Measurements from ENCODE around the gene CXXC4. TPM values are rescaled to one million over a fixed set of nuclear protein-coding genes. Genes with fewer than 3 reads are reported as not detected.
A peak's percentile ranks its signal among the peaks of the same experiment; 100 is the strongest.

The CXXC4 gene
- total RNA-seq, 2 donors from 2014 or later, result 3.6 to 3.9 TPM

DNA sequence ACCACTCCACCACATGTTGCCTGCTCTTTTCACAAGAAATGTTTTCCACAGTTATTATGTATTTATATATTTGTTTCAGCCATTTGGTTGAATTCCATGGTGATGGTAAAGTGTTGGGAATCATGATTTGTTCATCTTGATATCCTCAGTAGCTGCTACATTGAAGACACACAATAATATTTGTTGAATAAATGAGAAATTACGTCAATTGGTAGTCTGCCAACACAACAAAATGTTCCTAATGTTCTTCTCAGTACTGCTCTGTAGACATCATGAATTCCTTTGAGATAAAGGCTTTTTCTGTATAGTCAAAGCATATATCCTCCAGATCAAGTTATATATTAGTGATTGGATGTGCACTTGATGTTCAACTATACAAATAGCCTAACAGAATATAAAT lies 29.5 kb downstream of the CXXC4 start:
- Histone ChIP-seq H3K4me1 (peaks cover 8% of the 10 kb centered on the region), H3K9me3 (no peaks in the 10 kb centered on the region), H3K36me3 (replicated peaks in 1 of 2; ENCODE audit: insufficient read depth in 1 of 2, low read depth in 2 of 2) (no peaks in the 10 kb centered on the region), H3K4me3 (no peak overlapping the region), H3K27ac (no peak overlapping the region), H3K27me3 (no peaks in the 10 kb centered on the region)
- DNase-seq, result no peak
- ATAC-seq, result peak; percentile 33
- 48 to 51% methylated on average over 1 of the region's 1 CpG for WGBS, 2 donors
- no peak for TF ChIP-seq POLR2A (IDR thresholded peaks at IDR 0.05)
- TF ChIP-seq, protein P1, sequence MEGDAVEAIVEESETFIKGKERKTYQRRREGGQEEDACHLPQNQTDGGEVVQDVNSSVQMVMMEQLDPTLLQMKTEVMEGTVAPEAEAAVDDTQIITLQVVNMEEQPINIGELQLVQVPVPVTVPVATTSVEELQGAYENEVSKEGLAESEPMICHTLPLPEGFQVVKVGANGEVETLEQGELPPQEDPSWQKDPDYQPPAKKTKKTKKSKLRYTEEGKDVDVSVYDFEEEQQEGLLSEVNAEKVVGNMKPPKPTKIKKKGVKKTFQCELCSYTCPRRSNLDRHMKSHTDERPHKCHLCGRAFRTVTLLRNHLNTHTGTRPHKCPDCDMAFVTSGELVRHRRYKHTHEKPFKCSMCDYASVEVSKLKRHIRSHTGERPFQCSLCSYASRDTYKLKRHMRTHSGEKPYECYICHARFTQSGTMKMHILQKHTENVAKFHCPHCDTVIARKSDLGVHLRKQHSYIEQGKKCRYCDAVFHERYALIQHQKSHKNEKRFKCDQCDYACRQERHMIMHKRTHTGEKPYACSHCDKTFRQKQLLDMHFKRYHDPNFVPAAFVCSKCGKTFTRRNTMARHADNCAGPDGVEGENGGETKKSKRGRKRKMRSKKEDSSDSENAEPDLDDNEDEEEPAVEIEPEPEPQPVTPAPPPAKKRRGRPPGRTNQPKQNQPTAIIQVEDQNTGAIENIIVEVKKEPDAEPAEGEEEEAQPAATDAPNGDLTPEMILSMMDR (IDR thresholded peaks at IDR 0.05), result no peak
- intact Hi-C loops (cut with DNase I), result no loop called here

DNA sequence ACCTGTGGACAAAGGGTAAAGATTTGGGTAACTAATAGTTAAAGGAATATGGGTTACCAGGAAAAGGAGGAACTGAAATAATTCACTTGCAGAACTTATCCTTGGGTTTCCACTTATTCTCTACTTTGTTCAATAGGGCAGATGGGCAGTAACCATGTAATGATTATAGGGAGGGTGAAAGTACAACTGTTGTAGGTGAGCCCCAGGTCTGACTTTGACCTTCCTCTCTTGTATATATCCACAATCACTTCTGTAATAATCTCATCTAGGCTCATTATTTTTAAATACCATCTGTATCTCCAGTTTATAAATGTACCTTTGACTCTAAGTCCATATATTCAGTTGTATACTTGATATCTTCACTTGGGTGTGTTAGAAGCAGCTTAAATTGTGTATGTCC lies 32.1 kb downstream of the CXXC4 start:
- Histone ChIP-seq H3K36me3 (replicated peaks in 1 of 2; ENCODE audit: insufficient read depth in 1 of 2, low read depth in 2 of 2) (no peaks in the 10 kb centered on the region), H3K9me3 (no peaks in the 10 kb centered on the region), H3K27me3 (no peaks in the 10 kb centered on the region), H3K4me1 (peaks cover 8% of the 10 kb centered on the region), H3K4me3 (no peak overlapping the region), H3K27ac (no peak overlapping the region)
- TF ChIP-seq, protein P1 (IDR thresholded peaks at IDR 0.05), result no peak
- TF ChIP-seq POLR2A (IDR thresholded peaks at IDR 0.05), result no peak
- ATAC-seq, result no peak
- no peak for DNase-seq
- intact Hi-C loops (cut with DNase I), result no loop called here

DNA sequence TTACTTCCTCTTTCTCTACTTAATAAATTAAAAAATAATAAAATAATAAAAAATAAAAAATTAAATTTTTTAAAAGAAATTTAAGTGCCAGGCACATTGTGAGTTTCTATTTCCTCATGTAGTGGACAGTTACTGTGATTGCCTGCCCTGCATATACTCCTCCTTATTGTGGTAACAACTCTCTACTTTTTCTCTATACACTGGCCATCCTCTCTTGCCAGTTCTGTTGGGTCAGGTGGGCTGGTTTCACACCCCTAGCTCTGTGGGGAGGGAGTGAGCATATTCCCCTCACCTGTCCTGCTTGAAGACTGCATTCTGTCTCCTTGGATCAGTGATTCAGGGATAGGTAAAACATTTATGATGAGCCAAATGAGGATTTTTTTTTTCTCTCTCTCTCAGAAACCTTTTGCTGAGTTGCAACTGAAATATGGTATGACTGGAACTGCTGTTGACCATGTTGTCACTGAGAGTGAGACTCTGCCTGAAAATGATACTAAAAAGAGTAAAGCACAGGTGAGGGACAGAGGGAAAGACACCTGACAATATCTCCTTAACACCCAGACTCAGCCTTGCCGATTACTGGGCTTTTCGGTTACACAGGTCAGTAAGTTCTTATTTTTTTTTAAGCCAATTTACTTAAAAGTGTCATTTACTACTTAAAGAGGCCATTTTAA lies 37.2 kb downstream of the CXXC4 start:
- Histone ChIP-seq H3K9me3 (no peaks in the 10 kb centered on the region), H3K36me3 (replicated peaks in 1 of 2; ENCODE audit: insufficient read depth in 1 of 2, low read depth in 2 of 2) (no peaks in the 10 kb centered on the region), H3K4me1 (no peaks in the 10 kb centered on the region), H3K27me3 (no peaks in the 10 kb centered on the region), H3K4me3 (no peak overlapping the region), H3K27ac (no peak overlapping the region)
- TF ChIP-seq, protein P1 (IDR thresholded peaks at IDR 0.05), result no peak
- no peak for TF ChIP-seq POLR2A (IDR thresholded peaks at IDR 0.05)
- WGBS, 2 donors, result 48 to 65% methylated on average over 2 of the region's 2 CpGs
- ATAC-seq (no peak), DNase-seq (no peak)
- intact Hi-C loops (cut with DNase I), result loop anchor here (10.0 kb wide), 1 partner anchor 393 kb away; no protein-coding TSS in a partner anchor

DNA sequence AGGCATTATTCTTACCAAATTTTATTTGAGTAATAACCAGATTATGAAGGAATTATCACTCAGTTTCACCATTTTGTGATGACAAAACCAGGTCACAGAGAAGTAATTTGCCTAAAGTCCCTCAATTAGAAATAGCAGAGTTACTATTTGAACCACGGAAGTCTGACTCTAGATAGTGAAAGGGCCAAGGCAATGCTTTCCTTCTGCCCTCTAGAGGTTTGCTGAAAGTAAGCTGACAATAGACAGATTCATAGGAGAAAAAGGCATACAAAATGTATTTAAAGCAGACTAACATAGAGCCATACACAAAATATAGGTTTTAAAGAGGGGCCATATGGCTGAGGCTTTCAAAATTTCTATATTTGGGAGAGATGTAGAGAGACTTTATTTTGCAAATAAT lies 43.1 kb downstream of the CXXC4 start:
- intact Hi-C loops (cut with DNase I), result loop anchor here (10.0 kb wide), 1 partner anchor 387 kb away; no protein-coding TSS in a partner anchor
- Histone ChIP-seq H3K36me3 (replicated peaks in 1 of 2; ENCODE audit: insufficient read depth in 1 of 2, low read depth in 2 of 2) (no peaks in the 10 kb centered on the region), H3K4me3 (no peak overlapping the region), H3K4me1 (no peaks in the 10 kb centered on the region), H3K9me3 (no peaks in the 10 kb centered on the region), H3K27me3 (no peaks in the 10 kb centered on the region), H3K27ac (no peak overlapping the region)
- 6 to 8% methylated on average over 1 of the region's 1 CpG for WGBS, 2 donors
- DNase-seq (peak in 3 of 4 donors; percentile 6 to 15 (median 13)), ATAC-seq (peak; percentile 83)
- TF ChIP-seq, protein P1 (IDR thresholded peaks at IDR 0.05), result peak; percentile 14 to 62 (median 53)
- TF ChIP-seq POLR2A (IDR thresholded peaks at IDR 0.05), result no peak

DNA sequence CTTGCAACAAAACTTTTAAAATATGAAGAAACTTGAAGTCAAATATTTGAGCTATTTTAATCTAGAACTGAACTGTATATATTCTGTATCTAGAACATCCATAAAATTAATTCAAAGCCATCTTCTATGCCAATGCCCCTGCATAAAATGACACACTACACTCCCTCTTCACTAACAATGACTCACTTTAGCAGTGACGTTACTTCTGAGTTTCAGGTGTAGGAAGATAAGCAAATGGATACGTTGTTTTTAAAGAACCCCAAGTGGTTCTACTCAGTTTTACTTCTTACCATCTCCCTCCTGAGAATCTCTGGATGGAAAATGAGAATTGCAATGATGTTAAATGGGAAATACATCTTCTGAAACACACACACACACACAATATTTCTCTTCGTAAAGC lies 45.2 kb downstream of the CXXC4 start:
- no peaks in the 10 kb centered on the region for H3K9me3 ChIP-seq
- ATAC-seq (no peak), DNase-seq (no peak)
- no peak overlapping the region for H3K27ac ChIP-seq
- WGBS, 2 donors, result 69 to 73% methylated on average over 3 of the region's 3 CpGs
- no peaks in the 10 kb centered on the region for H3K36me3 ChIP-seq (replicated peaks in 1 of 2; ENCODE audit: insufficient read depth in 1 of 2, low read depth in 2 of 2)
- TF ChIP-seq POLR2A (IDR thresholded peaks at IDR 0.05), result no peak
- TF ChIP-seq, protein P1 (IDR thresholded peaks at IDR 0.05), result no peak
- H3K4me3 ChIP-seq, result no peak overlapping the region
- no peaks in the 10 kb centered on the region for H3K27me3 ChIP-seq
- no peaks in the 10 kb centered on the region for H3K4me1 ChIP-seq
- intact Hi-C loops (cut with DNase I), result no loop called here
